ENCODE data around the gene ZMYND8. TPM values are rescaled to one million over a fixed set of nuclear protein-coding genes. Genes with fewer than 3 reads are reported as not detected.
A peak's percentile ranks its signal among the peaks of the same experiment; 100 is the strongest.
"Not testable (repeated sequence)": the region's sequence is repeated elsewhere in the genome, so short reads cannot be mapped to it uniquely, and the experiment has no call there.

Gene ZMYND8
- 16.7 TPM for polyA plus RNA-seq (2013, experiment 1 of 2; ENCODE audit: insufficient read length)
- 10.5 TPM for polyA plus RNA-seq (2013, experiment 2 of 2; ENCODE audit: insufficient read length)

- DNase-seq: peak; percentile 94
Measured at GRCh38 chr20:47356526-47357295, at the start of gene ZMYND8. Gene ZMYND8 (minus strand): TSS chr20:47356699. CDS start chr20:47356670, 29 bp downstream.

GRCh38 chr20:47405775-47406325 lies 49.4 kb upstream of the ZMYND8 start:
- no peak for DNase-seq

- no peak for DNase-seq
Measured at GRCh38 chr20:47400685-47401084, 44.2 kb upstream of the ZMYND8 start.

- DNase-seq: no peak
Measured at GRCh38 chr20:47397652-47398301, 41.3 kb upstream of the ZMYND8 start.

- peak; percentile 44 for DNase-seq
Measured at GRCh38 chr20:47396762-47397476, 40.4 kb upstream of the ZMYND8 start.

- DNase-seq: not testable (repeated sequence)
Measured at GRCh38 chr20:47393796-47394514, 37.5 kb upstream of the ZMYND8 start.

GRCh38 chr20:47392721-47393073 lies 36.2 kb upstream of the ZMYND8 start:
- DNase-seq: no peak

- DNase-seq: peak; percentile 98
Measured at GRCh38 chr20:47392015-47392720, 35.7 kb upstream of the ZMYND8 start.

- no peak for DNase-seq
Measured at GRCh38 chr20:47391276-47392010, 34.9 kb upstream of the ZMYND8 start.

GRCh38 chr20:47389867-47390347 lies 33.4 kb upstream of the ZMYND8 start:
- peak; percentile 79 for DNase-seq

GRCh38 chr20:47385968-47386367 lies 29.5 kb upstream of the ZMYND8 start:
- DNase-seq: not testable (repeated sequence)

- no peak for DNase-seq
Measured at GRCh38 chr20:47382746-47383415, 26.4 kb upstream of the ZMYND8 start.

- DNase-seq: no peak
Measured at GRCh38 chr20:47380481-47380880, 24.0 kb upstream of the ZMYND8 start.

- DNase-seq: peak; percentile 49
Measured at GRCh38 chr20:47379433-47380150, 23.1 kb upstream of the ZMYND8 start.

- no peak for DNase-seq
Measured at GRCh38 chr20:47377122-47377722, 20.7 kb upstream of the ZMYND8 start.

- DNase-seq: peak; percentile 62
Measured at GRCh38 chr20:47376096-47376643, 19.7 kb upstream of the ZMYND8 start.

- DNase-seq: not testable (repeated sequence)
Measured at GRCh38 chr20:47374121-47374520, 17.6 kb upstream of the ZMYND8 start.

GRCh38 chr20:47373206-47373733 lies 16.8 kb upstream of the ZMYND8 start:
- no peak for DNase-seq
